ENCODE measurements around the gene CACNG3. TPM values are rescaled to one million over a fixed set of nuclear protein-coding genes. Genes with fewer than 3 reads are reported as not detected.

The CACNG3 gene
- polyA plus RNA-seq, 3 donors = not detected

- no peak for DNase-seq (ENCODE audit: low read depth in 3 of 3, low spot score in 2 of 3)
Measured at GRCh38 chr16:24381470-24382118, 125.5 kb downstream of the CACNG3 start.

GRCh38 chr16:24382762-24383407 lies 126.8 kb downstream of the CACNG3 start:
- DNase-seq (ENCODE audit: low read depth in 3 of 3, low spot score in 2 of 3) = no peak

GRCh38 chr16:24394341-24394740 lies 138.2 kb downstream of the CACNG3 start:
- DNase-seq (ENCODE audit: low read depth in 3 of 3, low spot score in 2 of 3) = no peak

GRCh38 chr16:24396350-24397271 lies 140.5 kb downstream of the CACNG3 start:
- no peak for DNase-seq (ENCODE audit: low read depth in 3 of 3, low spot score in 2 of 3)

GRCh38 chr16:24409045-24409444 lies 152.9 kb downstream of the CACNG3 start:
- no peak for DNase-seq (ENCODE audit: low read depth in 3 of 3, low spot score in 2 of 3)

Measured in right renal cortex interstitium (tissue), 3 donors.